GM12892 (cell line): Measurements from ENCODE around the gene LIPA.
"Not testable (repeated sequence)": the region's sequence is repeated elsewhere in the genome, so short reads cannot be mapped to it uniquely, and the experiment has no call there.

Experiments used
- DNase-seq: peaks from one replicate; pipeline ENCODE4 v3.0.0; 2011; ENCODE audit not compliant: insufficient read length
- FAIRE-seq: peaks from 2 replicates; lab custom pipeline; 2011; peaks lifted over from hg19 to GRCh38; lab: Jason Lieb, UNC
- POLR2A ChIP-seq: IDR thresholded peaks from 2 replicates; pipeline ENCODE4 v1.6.1; 2011; ENCODE audit warnings: low read depth, low read length, control low read depth
- POLR2AphosphoS5 ChIP-seq: IDR thresholded peaks from 2 replicates; pipeline ENCODE4 v1.6.1; 2011; ENCODE audit warnings: low read depth, low read length, control low read depth
- TAF1 ChIP-seq: IDR thresholded peaks from 2 replicates; pipeline ENCODE4 v1.6.1; 2011; ENCODE audit warnings: low read depth, mild to moderate bottlenecking, control low read depth, low read length, borderline replicate concordance

The LIPA gene

DNA sequence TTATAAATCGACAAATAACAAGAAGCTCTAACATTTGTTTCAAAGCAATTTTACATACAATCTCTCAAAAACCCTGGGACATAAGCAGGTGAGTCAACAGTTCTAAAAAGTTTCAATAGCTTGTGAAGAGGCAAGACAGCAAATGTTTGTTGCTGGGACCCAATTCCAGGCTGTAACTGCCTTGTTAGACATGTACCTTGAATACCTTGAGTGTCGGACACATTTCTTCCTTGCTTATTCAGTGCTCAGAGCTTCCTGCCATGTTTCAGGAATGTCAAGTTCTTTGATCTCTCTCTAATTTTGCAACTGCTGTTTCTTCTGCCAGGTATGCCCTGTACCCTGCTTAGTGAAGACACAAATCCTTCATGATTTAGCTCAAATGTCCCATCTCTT is 49.5 kb downstream of the LIPA start:
- no peak for FAIRE-seq
- TF ChIP-seq POLR2AphosphoS5 (no peak), TAF1 (no peak), POLR2A (no peak)
- no peak for DNase-seq

DNA sequence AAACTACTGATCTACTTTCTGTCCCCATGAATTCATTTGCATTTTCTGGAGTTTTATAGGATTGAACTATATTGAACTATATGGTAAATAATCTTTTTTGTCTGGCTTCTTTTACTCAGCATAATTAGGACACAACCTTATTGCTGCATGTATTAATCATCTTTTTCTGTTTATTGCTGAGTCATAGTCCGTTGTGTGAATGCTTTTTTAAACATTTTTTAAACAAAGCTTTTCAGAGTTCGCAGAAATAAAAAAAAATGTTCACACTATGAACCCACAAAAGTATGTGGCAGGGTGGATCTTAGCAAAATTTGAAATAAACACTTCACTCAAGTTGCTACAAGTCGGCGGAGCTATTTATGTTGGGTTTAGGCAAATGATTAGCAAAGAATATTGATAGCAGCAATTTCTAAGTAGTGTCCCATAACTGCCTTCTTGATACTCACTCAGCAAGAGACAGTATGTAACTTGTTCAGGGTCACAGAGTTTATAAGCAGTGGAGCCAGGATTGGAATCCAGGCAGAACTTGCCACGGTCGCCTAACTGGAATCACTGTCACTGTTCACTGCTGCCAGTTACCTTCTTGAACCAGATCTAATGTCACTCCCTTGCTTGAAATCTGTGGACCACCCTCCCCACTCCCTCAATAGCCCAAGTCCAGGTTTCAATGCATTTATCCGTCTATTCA is 50.1 kb downstream of the LIPA start:
- FAIRE-seq (no peak), DNase-seq (no peak)
- no peak for TF ChIP-seq POLR2A
- TF ChIP-seq TAF1, result no peak
- no peak for TF ChIP-seq POLR2AphosphoS5

DNA sequence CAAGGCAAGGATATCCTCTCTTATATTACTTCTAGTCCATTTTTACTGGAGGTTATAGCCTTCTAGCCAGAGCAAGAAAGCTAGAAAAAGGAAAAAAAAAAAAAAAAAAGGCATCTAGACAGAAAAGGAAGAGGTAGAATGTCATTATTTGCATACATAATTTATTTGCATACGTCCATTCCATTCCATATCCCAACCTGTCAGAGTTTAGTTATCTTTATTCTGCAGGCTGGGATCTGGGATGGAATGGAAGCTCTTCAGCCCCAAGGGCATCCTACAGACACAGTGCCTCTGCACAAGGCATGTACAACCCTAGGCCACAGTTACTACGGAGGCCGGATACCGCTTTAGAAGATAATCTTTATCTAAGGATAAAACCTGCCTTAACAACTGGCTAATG is 54.1 kb downstream of the LIPA start:
- DNase-seq, result no peak
- TF ChIP-seq POLR2A (no peak), TAF1 (no peak), POLR2AphosphoS5 (no peak)

DNA sequence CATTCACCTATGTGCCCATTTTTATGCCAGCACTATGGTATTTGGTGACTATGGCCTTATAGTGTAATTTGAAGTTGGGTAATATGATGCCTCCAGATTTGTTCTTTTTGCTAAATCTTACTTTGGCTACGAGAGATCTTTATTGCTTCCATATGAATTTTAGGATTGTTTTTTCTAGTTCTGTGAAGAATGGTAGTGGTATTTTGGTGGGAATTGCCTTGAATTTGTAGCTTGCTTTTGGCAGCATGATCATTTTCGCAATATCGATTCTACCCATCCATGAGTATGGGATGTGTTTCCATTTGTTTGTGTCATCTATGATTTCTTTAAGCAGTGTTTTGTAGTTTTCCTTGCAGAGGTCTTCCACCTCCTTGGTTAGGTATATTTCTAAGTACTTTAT is 60.3 kb downstream of the LIPA start:
- not testable (repeated sequence) for FAIRE-seq, DNase-seq

More for the DNA sequence above, 54.1 kb downstream of the LIPA start:
- no peak for FAIRE-seq

DNA sequence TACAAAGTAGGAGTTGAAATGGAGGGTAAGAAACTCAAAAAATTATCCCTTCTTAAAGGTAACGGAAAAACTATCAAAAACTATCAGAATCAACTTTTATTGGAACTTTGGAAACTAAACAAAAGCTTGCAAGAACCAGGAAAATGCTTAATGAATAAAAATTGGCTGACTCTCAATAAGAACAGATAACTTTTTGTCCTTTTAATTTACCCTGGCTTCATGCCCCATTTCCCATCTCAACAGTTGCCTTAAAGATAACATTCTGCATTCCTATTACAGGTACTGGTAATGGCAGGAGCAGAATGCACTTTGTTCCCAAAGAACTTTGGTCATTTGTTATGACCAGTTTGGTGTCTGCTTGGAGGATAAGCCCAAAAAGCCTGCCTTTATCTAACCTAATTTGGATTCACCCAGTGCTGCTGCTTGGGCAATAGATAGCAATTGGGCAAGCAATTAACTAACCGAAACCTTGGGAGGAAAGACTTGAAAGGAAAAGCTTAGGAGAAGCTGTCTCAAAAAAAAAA is 62.3 kb downstream of the LIPA start:
- FAIRE-seq (no peak), DNase-seq (no peak)
- TF ChIP-seq POLR2A (no peak), TAF1 (no peak), POLR2AphosphoS5 (no peak)

DNA sequence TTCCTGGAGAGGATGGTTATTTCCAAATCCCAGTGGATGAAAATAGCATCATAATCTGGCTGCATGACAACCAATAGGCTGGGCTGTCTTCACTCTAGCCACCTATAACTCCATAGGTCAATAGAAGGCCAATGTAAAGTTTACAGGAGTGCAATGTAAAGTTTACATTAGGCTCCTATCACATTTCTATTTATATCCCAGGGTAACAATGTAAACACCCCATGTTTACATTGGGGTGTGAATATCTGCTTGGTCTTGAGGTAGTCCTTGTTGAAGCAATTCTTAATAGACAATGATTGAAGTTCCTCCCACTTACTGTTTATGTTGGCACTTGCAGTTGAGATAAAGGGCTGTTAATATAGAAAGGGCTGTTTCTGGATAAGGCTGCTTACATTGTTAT is 65.9 kb downstream of the LIPA start:
- TF ChIP-seq POLR2A (no peak), POLR2AphosphoS5 (no peak), TAF1 (no peak)
- DNase-seq, result no peak
- FAIRE-seq, result peak; percentile 9

DNA sequence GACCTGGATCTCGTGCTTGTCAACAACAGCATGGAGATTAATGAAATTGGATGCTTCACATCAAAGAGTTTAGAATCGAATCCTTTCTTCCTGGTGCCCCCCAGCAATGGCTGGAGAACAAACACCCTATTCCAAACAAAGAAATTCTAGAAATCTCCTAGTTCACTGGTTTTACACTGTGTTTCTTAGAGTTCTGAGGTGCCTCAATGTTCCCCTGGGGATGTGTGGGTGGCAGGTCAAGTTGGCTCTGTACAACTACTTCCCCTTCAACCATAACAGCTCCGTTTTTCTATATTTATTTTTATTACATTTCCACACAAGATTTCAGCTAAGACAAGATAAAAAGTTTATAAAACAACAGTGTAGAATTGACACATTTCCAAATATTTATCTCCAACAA is 66.9 kb downstream of the LIPA start:
- no peak for FAIRE-seq
- TF ChIP-seq POLR2AphosphoS5 (no peak), POLR2A (no peak), TAF1 (no peak)
- no peak for DNase-seq

DNA sequence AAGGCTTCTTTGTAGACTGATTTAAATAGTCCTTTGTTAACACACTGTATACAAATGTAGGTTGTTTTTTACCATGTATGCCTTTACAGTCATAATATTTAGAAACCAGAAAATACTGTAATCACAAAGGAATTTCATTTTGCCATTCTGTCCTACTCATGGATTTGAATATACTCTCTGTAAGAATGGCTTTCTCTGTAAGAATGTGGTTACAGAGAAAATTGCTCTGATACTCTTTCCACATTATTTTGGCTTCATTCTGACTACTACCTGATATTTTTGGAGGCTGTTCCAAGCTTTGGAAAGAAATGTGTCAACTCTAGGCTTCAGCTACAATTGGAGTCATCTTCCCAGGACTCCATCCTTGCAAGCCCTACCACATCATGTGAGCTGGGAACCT is 68.0 kb downstream of the LIPA start:
- FAIRE-seq (no peak), DNase-seq (no peak)
- TF ChIP-seq POLR2A (no peak), TAF1 (no peak), POLR2AphosphoS5 (no peak)

DNA sequence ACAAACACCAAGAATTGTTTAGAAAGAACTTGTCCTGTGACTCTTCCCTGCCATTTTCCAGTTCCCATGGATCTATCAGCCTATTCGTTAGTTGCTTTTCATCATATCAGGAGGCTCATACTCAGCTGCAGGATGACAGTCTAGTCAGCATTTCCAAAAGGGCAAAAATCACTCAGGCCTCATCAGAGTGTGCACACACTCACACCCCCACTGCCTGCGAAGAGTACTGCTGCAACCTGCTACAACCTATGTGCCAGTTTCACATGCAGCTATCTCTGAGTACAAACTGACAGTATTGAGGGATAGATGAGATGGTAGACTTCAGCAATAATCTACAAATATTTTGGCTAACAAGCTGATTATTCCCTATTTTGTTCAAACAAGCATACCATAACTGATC is 68.7 kb downstream of the LIPA start:
- DNase-seq (no peak), FAIRE-seq (peak; percentile 72)
- TF ChIP-seq POLR2AphosphoS5 (no peak), POLR2A (no peak), TAF1 (no peak)

DNA sequence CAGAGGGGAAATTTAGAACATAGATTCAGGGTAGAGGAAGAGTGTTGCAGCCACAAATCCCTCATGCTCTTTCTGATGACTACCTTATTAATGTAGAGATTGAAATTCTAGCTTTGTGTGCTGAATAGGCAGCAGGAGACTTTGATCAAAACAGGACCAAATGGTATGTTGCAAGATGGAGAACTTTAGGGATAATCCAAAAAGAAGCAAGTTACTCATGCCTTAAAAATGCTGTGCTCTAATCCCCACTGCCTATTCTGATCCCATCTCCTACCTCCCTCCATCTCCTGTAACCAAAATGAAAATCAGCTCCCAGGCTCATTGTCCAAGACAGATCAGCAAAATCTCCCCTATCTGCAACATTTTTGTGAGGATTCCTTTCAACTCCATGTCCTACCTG is 75.8 kb downstream of the LIPA start:
- TF ChIP-seq TAF1, result no peak
- TF ChIP-seq POLR2A, result no peak
- no peak for TF ChIP-seq POLR2AphosphoS5
- DNase-seq, result no peak
- peak; percentile 17 for FAIRE-seq

DNA sequence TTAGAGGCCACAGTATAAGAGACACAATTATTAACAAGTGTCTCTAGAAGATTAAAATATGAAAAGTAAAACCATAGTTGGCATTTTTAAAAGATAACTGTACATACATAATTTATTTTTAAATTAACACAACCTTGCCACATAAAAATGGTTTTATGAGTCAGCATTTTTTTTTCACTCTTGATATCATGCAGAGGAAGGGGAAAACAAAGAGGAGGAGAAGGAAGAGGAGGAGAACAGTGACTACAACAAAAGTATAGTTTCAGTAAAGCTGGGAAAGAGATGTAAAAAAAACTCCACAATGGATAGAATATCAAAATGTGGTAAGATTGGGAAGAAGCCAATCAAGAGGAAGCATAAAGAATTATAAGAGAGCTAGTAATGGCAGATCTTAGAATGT is 78.5 kb downstream of the LIPA start:
- DNase-seq (no peak), FAIRE-seq (no peak)
- TF ChIP-seq TAF1 (no peak), POLR2AphosphoS5 (no peak), POLR2A (no peak)

DNA sequence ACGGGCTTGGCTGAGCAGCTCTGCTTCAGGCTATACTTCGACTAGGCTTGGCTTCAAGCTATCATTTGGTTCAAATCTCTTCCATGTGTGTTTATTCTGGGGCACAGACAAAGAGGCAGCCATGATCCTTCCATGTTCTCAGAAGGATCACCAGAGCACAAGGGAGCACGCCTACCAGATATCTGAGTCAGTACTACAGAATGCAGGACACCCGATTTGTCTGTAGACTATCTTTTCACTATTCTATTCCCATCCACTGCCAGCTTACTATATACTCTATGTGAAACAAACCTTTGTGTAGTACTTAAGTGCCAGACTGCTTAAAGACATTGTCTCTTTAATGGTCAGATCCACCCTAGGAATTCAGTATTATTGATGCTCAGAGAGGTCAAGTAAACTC is 79.6 kb downstream of the LIPA start:
- TF ChIP-seq POLR2AphosphoS5 (no peak), TAF1 (no peak), POLR2A (no peak)
- FAIRE-seq (no peak), DNase-seq (no peak)

DNA sequence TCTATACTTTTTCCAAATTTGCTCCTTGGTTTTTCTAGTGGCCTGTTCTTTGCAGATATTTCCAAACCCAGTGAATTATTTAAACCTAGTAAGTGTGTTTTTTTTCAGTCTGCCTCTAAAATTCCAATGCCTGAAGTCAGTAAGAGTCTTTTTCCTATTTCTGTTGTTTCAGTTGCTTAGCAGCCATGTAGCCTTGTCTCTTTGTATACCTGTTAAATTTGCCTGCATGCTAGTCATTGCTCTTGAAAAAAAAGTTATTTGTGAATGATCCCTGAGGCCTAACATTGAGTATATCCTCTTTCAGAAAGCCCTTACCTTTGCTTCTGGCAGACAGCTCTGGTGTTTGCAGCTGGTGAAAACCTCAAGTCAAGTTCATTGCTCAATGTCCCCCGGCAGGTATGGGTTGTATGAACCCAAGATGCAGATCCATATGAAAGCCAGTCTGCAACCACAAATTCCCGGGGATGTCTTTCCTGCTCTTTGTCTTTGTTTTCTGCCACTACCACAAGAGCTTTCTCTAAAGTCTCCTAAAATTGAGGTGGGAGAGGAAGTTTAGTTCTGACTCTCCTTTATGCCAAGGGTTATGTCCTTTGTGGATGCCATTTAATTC is 80.2 kb downstream of the LIPA start:
- no peak for TF ChIP-seq TAF1
- no peak for TF ChIP-seq POLR2A
- no peak for TF ChIP-seq POLR2AphosphoS5
- FAIRE-seq (no peak), DNase-seq (no peak)

DNA sequence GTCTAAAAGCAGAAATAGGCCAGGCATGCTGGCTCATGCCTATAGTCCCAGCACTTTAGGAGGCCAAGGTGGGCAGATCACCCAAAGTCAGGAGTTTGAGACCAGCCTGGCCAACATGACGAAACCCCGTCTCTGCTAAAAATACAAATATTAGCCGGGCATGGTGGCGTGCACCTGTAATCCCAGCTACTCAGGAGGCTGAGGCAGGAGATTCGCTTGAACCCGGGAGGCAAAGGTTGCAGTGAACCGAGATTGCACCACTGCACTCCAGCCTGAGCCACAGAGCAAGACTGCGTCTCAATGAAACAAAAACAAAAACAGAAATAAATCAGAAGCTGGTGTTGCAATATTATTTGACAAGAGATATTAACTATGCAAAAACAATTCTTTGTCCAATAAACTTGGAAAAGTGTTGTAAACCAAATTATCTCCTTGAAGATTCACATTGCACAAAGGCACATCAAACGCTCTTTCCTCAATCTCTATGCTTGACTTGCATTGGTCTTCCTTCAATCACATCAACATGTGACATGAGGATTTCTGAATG is 83.1 kb downstream of the LIPA start:
- not testable (repeated sequence) for FAIRE-seq, DNase-seq
